H9 (cell line): ENCODE data around the gene FBXL5. TPM values are rescaled to one million over a fixed set of nuclear protein-coding genes. Genes with fewer than 3 reads are reported as not detected.
A peak's percentile ranks its signal among the peaks of the same experiment; 100 is the strongest.

ENCODE experiments used
- DNase-seq: peaks from one replicate; pipeline ENCODE4 v3.0.0-alpha.2; 2017
- H2AFZ ChIP-seq: one replicate; pipeline ENCODE4 v1.6.1; 2013; ENCODE audit warnings: mild to moderate bottlenecking, low read length, control low read depth, moderate library complexity
- H2AK5ac ChIP-seq: 2 replicates; pipeline ENCODE4 v1.6.1; 2013; ENCODE audit warnings: low read length, control low read depth, mixed read lengths; ENCODE audit not compliant: insufficient read length
- H2BK120ac ChIP-seq: one replicate; pipeline ENCODE4 v1.6.1; 2013; ENCODE audit warnings: low read depth, mild to moderate bottlenecking, low read length, control low read depth, inconsistent platforms; ENCODE audit not compliant: poor library complexity, severe bottlenecking
- H2BK12ac ChIP-seq: 2 replicates; pipeline ENCODE4 v1.6.1; 2013; ENCODE audit warnings: low read length, control low read depth, mixed read lengths, low read depth; ENCODE audit not compliant: insufficient read length
- H2BK15ac ChIP-seq: 2 replicates; pipeline ENCODE4 v1.6.1; 2013; ENCODE audit warnings: low read depth, low read length, control low read depth
- H2BK20ac ChIP-seq: one replicate; pipeline ENCODE4 v1.6.1; 2013; ENCODE audit warnings: low read depth, mild to moderate bottlenecking, low read length, control low read depth, inconsistent platforms; ENCODE audit not compliant: poor library complexity, severe bottlenecking
- H2BK5ac ChIP-seq: 2 replicates; pipeline ENCODE4 v1.6.1; 2013; ENCODE audit warnings: low read length, control low read depth, mixed read lengths; ENCODE audit not compliant: insufficient read length
- H3K14ac ChIP-seq: 2 replicates; pipeline ENCODE4 v1.6.1; 2013; ENCODE audit warnings: low read length, control low read depth; ENCODE audit not compliant: insufficient read depth
- H3K18ac ChIP-seq: 2 replicates; pipeline ENCODE4 v1.6.1; 2013; ENCODE audit warnings: low read depth, mild to moderate bottlenecking, mixed read lengths, low read length, control low read depth; ENCODE audit not compliant: insufficient read length
- H3K23ac ChIP-seq: 2 replicates; pipeline ENCODE4 v1.6.1; 2013; ENCODE audit warnings: low read length, control low read depth, mixed read lengths, low read depth; ENCODE audit not compliant: insufficient read length
- H3K23me2 ChIP-seq: 2 replicates; pipeline ENCODE4 v1.6.1; 2013; ENCODE audit warnings: low read depth, mild to moderate bottlenecking, mixed read lengths, low read length, control low read depth; ENCODE audit not compliant: insufficient read length, poor library complexity, severe bottlenecking
- H3K27ac ChIP-seq: 2 replicates; pipeline ENCODE4 v1.5.1; 2013; ENCODE audit warnings: low read length, control low read depth, mixed read lengths, low read depth; ENCODE audit not compliant: insufficient read length
- H3K27me3 ChIP-seq: 2 replicates; pipeline ENCODE4 v1.6.1; 2013; ENCODE audit warnings: low read length, control low read depth, inconsistent platforms; ENCODE audit not compliant: insufficient read depth
- H3K4ac ChIP-seq: 2 replicates; pipeline ENCODE4 v1.6.1; 2013; ENCODE audit warnings: low read depth, mild to moderate bottlenecking, control low read depth, inconsistent platforms, low read length, moderate library complexity
- H3K4me1 ChIP-seq: 2 replicates; pipeline ENCODE4 v1.6.1; 2013; ENCODE audit warnings: low read length, control low read depth, inconsistent platforms; ENCODE audit not compliant: insufficient read depth
- H3K4me2 ChIP-seq: 2 replicates; pipeline ENCODE4 v1.6.1; 2013; ENCODE audit warnings: low read length, control low read depth, mixed read lengths; ENCODE audit not compliant: insufficient read length, insufficient read depth
- H3K56ac ChIP-seq: 2 replicates; pipeline ENCODE4 v1.6.1; 2013; ENCODE audit warnings: low read depth, mild to moderate bottlenecking, mixed read lengths, low read length, control low read depth; ENCODE audit not compliant: insufficient read length
- H3K79me1 ChIP-seq: 2 replicates; pipeline ENCODE4 v1.6.1; 2013; ENCODE audit warnings: low read depth, mild to moderate bottlenecking, moderate library complexity, low read length, control low read depth, inconsistent platforms; ENCODE audit not compliant: insufficient read depth, poor library complexity, severe bottlenecking
- H3K79me2 ChIP-seq: 2 replicates; pipeline ENCODE4 v1.6.1; 2013; ENCODE audit warnings: low read length, control low read depth, inconsistent platforms; ENCODE audit not compliant: insufficient read depth
- H3K9ac ChIP-seq: 2 replicates; pipeline ENCODE4 v1.6.1; 2013; ENCODE audit warnings: low read length, control low read depth, mixed read lengths; ENCODE audit not compliant: insufficient read length; ENCODE audit errors: extremely low read depth
- H3K9me3 ChIP-seq: one replicate; pipeline ENCODE4 v1.6.1; 2013; ENCODE audit warnings: low read depth, low read length, inconsistent platforms; ENCODE audit not compliant: control insufficient read depth
- H3T11ph ChIP-seq: one replicate; pipeline ENCODE4 v1.6.1; 2013; ENCODE audit warnings: mild to moderate bottlenecking, low read length, control low read depth, inconsistent platforms
- H4K20me1 ChIP-seq: one replicate; pipeline ENCODE4 v1.6.1; 2013; ENCODE audit not compliant: control insufficient read depth, insufficient read length, insufficient read depth
- H4K5ac ChIP-seq: 2 replicates; pipeline ENCODE4 v1.6.1; 2013; ENCODE audit warnings: low read depth, mild to moderate bottlenecking, mixed read lengths, low read length, control low read depth; ENCODE audit not compliant: insufficient read length
- H4K8ac ChIP-seq: replicated peaks from 2 replicates; pipeline ENCODE4 v1.6.1; 2013; ENCODE audit warnings: low read length, control low read depth, mixed read lengths, low read depth; ENCODE audit not compliant: insufficient read length
- H4K91ac ChIP-seq: 2 replicates; pipeline ENCODE4 v1.6.1; 2013; ENCODE audit warnings: low read depth, mild to moderate bottlenecking, moderate library complexity, mixed read lengths, low read length, control low read depth; ENCODE audit not compliant: insufficient read length
- H3K27ac Mint-ChIP-seq, 3 experiments: 2 replicates in 2 of 3; 3 replicates in 1 of 3; pipeline ENCODE4 v1.8.0; 2020 to 2021; ENCODE audit warnings: mixed read lengths in 3 of 3, mild to moderate bottlenecking in 1 of 3, moderate library complexity in 1 of 3
- H3K27me3 Mint-ChIP-seq: 2 replicates; pipeline ENCODE4 v1.8.0; 2021; ENCODE audit warnings: low read depth, mild to moderate bottlenecking, moderate library complexity, mixed read lengths
- H3K36me3 Mint-ChIP-seq, 3 experiments: 2 replicates in 2 of 3; 3 replicates in 1 of 3; pipeline ENCODE4 v1.8.0; 2020 to 2021; ENCODE audit warnings: low read depth in 3 of 3, mixed read lengths in 3 of 3; ENCODE audit not compliant: insufficient read depth in 1 of 3
- H3K4me1 Mint-ChIP-seq, 2 experiments: 2 replicates each; pipeline ENCODE4 v1.8.0; 2020; ENCODE audit warnings: mixed read lengths in 2 of 2
- H3K4me3 Mint-ChIP-seq, 2 experiments: 2 replicates in 1 of 2; 3 replicates in 1 of 2; pipeline ENCODE4 v1.8.0; 2020 to 2021; ENCODE audit warnings: mild to moderate bottlenecking in 2 of 2, mixed read lengths in 2 of 2, moderate library complexity in 1 of 2
- H3K9me3 Mint-ChIP-seq, 2 experiments: 2 replicates in 1 of 2; 3 replicates in 1 of 2; pipeline ENCODE4 v1.8.0; 2020; ENCODE audit warnings: mild to moderate bottlenecking in 2 of 2, mixed read lengths in 2 of 2, moderate library complexity in 1 of 2
- CTCF ChIP-seq: fragments of 200-600 bp; sonication (generic); conservative IDR thresholded peaks from 3 replicates; pipeline ENCODE4 v1.8.0; 2021; ENCODE audit warnings: antibody characterized with exemption, mild to moderate bottlenecking
- WGBS: extraction: QIAGEN DNeasy Blood & Tissue Kit; methylation state at CpG from one replicate; pipeline ENCODE4 v1.1.7; 2013; ENCODE audit warnings: missing lambda C conversion rate, low lambda C conversion rate, mixed read lengths; ENCODE audit not compliant: insufficient read length; ENCODE audit errors: extremely low coverage; 5-methylcytosine and 5-hydroxymethylcytosine counted together
- long read RNA-seq: library from polyadenylated mRNA; unstranded; transcript quantifications from one replicate; pipeline ENCODE4 v2.0.0, GENCODE V29; 2020
- total RNA-seq: library from RNA; stranded (reverse); gene quantifications from 2 replicates; pipeline ENCODE4 v1.2.1, GENCODE V29; 2021

Gene FBXL5
- 57.6 and 60.3 TPM in 2 replicates for total RNA-seq
- long read RNA-seq, transcript FBXL5-202 (11 exons, 2,837 nt): minor isoform, 36 of 446 reads
- long read RNA-seq, transcript FBXL5-201 (11 exons, 3,385 nt): major isoform, 332 of 446 reads
- long read RNA-seq, partial matches to known transcripts: 19 of 446 reads
- long read RNA-seq, other reads (novel, unspliced or antisense): 55 of 446 reads

DNA sequence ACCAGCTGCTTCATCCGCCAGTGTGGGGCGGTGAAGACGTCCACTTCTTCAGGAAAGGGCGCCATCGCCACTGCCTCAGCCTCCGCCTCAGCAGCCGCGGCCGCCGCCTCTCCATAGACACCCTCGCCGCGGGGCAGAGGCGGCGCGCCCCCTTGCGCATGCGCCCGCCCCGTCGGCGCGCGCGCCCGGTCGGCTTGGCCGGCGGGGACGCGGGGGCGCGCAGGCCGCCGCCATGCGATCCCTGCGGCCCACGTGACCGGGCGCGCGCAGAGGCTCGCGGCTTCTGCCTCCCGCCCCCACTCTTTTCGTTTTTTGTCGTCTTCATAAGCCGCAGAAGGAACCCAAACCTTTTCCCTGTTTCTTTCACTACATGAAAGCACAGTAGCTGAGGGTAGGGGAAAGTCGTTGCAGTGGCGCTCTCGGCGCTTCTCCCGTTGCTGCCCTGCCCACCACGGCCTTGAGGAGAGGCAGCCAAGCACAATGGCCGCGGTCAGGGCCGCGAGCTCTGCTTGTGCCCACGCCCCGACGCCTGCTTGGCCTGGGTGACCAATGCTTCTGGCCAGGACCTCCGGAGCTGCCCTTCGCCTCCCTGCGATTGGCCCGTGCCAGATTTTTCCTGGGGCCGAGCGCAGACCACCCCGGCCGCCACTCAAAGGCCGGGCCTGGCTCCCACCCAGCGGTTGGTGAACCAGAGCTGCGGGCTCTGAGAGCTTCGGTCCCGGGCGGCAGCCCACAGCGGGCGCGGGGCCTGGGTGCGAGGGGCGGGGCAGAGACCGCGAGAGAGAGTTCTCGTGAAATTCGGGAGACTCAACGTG is at the start of gene FBXL5:
TSS of gene FBXL5 (minus strand) at position 135 of the 815 bp plus-strand sequence. CDS start at position 65, 70 bp downstream.
- Mint-ChIP-seq H3K27me3 (no peaks in the 10 kb centered on the region; the same call in 1 of the 2 replicates), H3K4me3 (peak within 1 kb of the TSS; percentile 95 to 98), H3K27ac (peak within 1 kb of the TSS; percentile 99 to 100 (median 99)), H3K4me1 (peaks cover 25 to 38% of the 10 kb centered on the region in 2 experiments), H3K9me3 (no peaks in the 10 kb centered on the region), H3K36me3 (peaks cover 0 to 4% (median 0%) of the 10 kb centered on the region in 3 experiments; a peak in 2 of 7 replicates)
- Histone ChIP-seq H3K56ac (peak within 1 kb of the TSS; percentile 88), H4K8ac (peak within 1 kb of the TSS; percentile 98), H2BK15ac (no peak within 1 kb of the TSS), H2BK20ac (no peak within 1 kb of the TSS), H2AFZ (no peak within 1 kb of the TSS), H3K79me1 (no peaks in the 10 kb centered on the region), H2AK5ac (no peak within 1 kb of the TSS), H3T11ph (peak within 1 kb of the TSS; percentile 82), H3K14ac (peak within 1 kb of the TSS; percentile 98), H3K9me3 (no peaks in the 10 kb centered on the region), H2BK120ac (peak within 1 kb of the TSS; percentile 92), H4K5ac (peak within 1 kb of the TSS; percentile 98), H3K23me2 (peaks cover 10% of the 10 kb centered on the region), H2BK12ac (peak within 1 kb of the TSS; percentile 90), H3K79me2 (peaks cover 6% of the 10 kb centered on the region; the same call in 1 of the 2 replicates), H3K4me1 (peaks cover 2% of the 10 kb centered on the region; the same call in 1 of the 2 replicates), H3K27me3 (no peaks in the 10 kb centered on the region), H4K20me1 (no peaks in the 10 kb centered on the region), H3K27ac (peak within 1 kb of the TSS; percentile 94), H4K91ac (peak within 1 kb of the TSS; percentile 96), H3K9ac (peak within 1 kb of the TSS; percentile 99), H2BK5ac (peak within 1 kb of the TSS; percentile 95), H3K4ac (peak within 1 kb of the TSS; percentile 86), H3K4me2 (peak within 1 kb of the TSS; percentile 95), H3K23ac (no peak within 1 kb of the TSS), H3K18ac (peak within 1 kb of the TSS; percentile 97)
- no CpG with 5 or more reads among the region's 85 CpGs for WGBS
- TF ChIP-seq CTCF: no peak
- peak; percentile 78 for DNase-seq
